Measurements from ENCODE around the gene SPSB3.
A peak's percentile ranks its signal among the peaks of the same experiment; 100 is the strongest.

Gene SPSB3

GRCh38 chr16:1773703-1774447 lies 8.5 kb downstream of the SPSB3 start:
- peak; percentile 27 for DNase-seq

GRCh38 chr16:1772908-1773702 lies 9.3 kb downstream of the SPSB3 start, which contains the start of gene MRPS34:
TSS of gene MRPS34 (minus strand) at chr16:1773134. CDS start at chr16:1773119, 15 bp downstream.
- peak; percentile 85 for DNase-seq

- DNase-seq: peak; percentile 22
These were observed 9.9 kb downstream of the SPSB3 start, which contains the start of gene EME2 for GRCh38 chr16:1772362-1772907. TSS of gene EME2 (plus strand) at chr16:1772810. CDS start at chr16:1773228, 418 bp downstream.

GRCh38 chr16:1771864-1772361 lies 10.5 kb downstream of the SPSB3 start:
- DNase-seq: no peak

- DNase-seq: peak; percentile 59
These were observed 11.0 kb downstream of the SPSB3 start, which contains the start of gene NME3 for GRCh38 chr16:1771188-1771863. TSS of gene NME3 (minus strand) at chr16:1771543. CDS start at chr16:1771534, 9 bp downstream.

GRCh38 chr16:1770328-1771187 lies 11.8 kb downstream of the SPSB3 start:
- DNase-seq: peak; percentile 6

- DNase-seq: no peak
These were observed 12.7 kb downstream of the SPSB3 start for GRCh38 chr16:1769402-1770300.

GRCh38 chr16:1768767-1769401 lies 13.5 kb downstream of the SPSB3 start:
- no peak for DNase-seq

GRCh38 chr16:1768061-1768766 lies 14.2 kb downstream of the SPSB3 start:
- no peak for DNase-seq

- no peak for DNase-seq
These were observed 15.0 kb downstream of the SPSB3 start for GRCh38 chr16:1767116-1767994.

- no peak for DNase-seq
These were observed 15.7 kb downstream of the SPSB3 start for GRCh38 chr16:1766701-1767100.

GRCh38 chr16:1766231-1766630 lies 16.1 kb downstream of the SPSB3 start:
- no peak for DNase-seq

GRCh38 chr16:1765826-1766225 lies 16.5 kb downstream of the SPSB3 start:
- no peak for DNase-seq

- DNase-seq: no peak
These were observed 17.4 kb downstream of the SPSB3 start for GRCh38 chr16:1764971-1765370.

GRCh38 chr16:1763521-1764511 lies 18.6 kb downstream of the SPSB3 start:
- DNase-seq: no peak

GRCh38 chr16:1762879-1763520 lies 19.4 kb downstream of the SPSB3 start:
- DNase-seq: no peak

Data from inflammatory macrophage treated with lipopolysaccharide for 4 hours (primary cell).